GM12872 (cell line): Measurements from ENCODE around the gene GALNT18.

Experiments used
- CTCF ChIP-seq: IDR thresholded peaks from 3 replicates; pipeline ENCODE4 v1.5.1; 2011; ENCODE audit warnings: low read depth, mild to moderate bottlenecking, low read length, moderate library complexity; ENCODE audit not compliant: insufficient read depth

GALNT18 gene

GRCh38 chr11:11396301-11397035, 225.3 kb downstream of the GALNT18 start:
- TF ChIP-seq CTCF = no peak

- TF ChIP-seq CTCF = no peak
Measured at GRCh38 chr11:11395126-11395525, 226.7 kb downstream of the GALNT18 start.

- no peak for TF ChIP-seq CTCF
Measured at GRCh38 chr11:11394241-11394640, 227.6 kb downstream of the GALNT18 start.

GRCh38 chr11:11391796-11392463, 229.9 kb downstream of the GALNT18 start:
- no peak for TF ChIP-seq CTCF

GRCh38 chr11:11391169-11391568, 230.6 kb downstream of the GALNT18 start:
- no peak for TF ChIP-seq CTCF

- no peak for TF ChIP-seq CTCF
Measured at GRCh38 chr11:11390068-11390771, 231.6 kb downstream of the GALNT18 start.

GRCh38 chr11:11389238-11389637, 232.6 kb downstream of the GALNT18 start:
- TF ChIP-seq CTCF = no peak
